OCI-LY1 (cell line): ENCODE data around the gene GMDS.

Source experiments
- EZH2 ChIP-seq: fragments of 200-600 bp; sonication (generic), shearing (Covaris generic); IDR thresholded peaks from 2 replicates; pipeline ENCODE4 v1.8.0; 2017; ENCODE audit warnings: borderline replicate concordance, mixed run types, mild to moderate bottlenecking, antibody characterized with exemption, low read length, moderate library complexity, mixed read lengths
- TF ChIP-seq, protein P1 (sequence below): fragments of 200-600 bp; sonication (generic), shearing (Covaris generic); IDR thresholded peaks from 2 replicates; pipeline ENCODE4 v1.5.1; 2017; ENCODE audit warnings: mild to moderate bottlenecking, antibody characterized with exemption, low read length, moderate library complexity, mixed read lengths

DNA sequence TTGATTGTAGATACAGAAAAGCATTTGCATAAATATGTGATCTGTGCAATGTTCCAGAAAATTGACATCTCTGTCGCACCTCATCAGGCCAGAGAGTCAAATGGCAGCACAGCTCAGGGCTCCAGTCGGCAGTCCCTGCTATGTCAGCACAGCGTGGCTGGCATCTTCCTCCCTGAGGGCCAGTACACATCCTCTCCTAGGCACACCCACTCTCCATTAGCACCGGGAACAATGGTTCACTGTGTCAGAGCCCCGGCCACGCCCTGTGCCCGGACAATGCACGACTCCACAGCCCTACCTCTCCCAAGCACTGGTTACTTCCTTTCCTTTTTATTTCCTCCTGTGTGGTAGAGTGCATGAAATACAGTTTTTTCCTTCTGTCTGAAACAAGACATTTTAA is 520.8 kb downstream of the GMDS start:
- TF ChIP-seq, protein P1, sequence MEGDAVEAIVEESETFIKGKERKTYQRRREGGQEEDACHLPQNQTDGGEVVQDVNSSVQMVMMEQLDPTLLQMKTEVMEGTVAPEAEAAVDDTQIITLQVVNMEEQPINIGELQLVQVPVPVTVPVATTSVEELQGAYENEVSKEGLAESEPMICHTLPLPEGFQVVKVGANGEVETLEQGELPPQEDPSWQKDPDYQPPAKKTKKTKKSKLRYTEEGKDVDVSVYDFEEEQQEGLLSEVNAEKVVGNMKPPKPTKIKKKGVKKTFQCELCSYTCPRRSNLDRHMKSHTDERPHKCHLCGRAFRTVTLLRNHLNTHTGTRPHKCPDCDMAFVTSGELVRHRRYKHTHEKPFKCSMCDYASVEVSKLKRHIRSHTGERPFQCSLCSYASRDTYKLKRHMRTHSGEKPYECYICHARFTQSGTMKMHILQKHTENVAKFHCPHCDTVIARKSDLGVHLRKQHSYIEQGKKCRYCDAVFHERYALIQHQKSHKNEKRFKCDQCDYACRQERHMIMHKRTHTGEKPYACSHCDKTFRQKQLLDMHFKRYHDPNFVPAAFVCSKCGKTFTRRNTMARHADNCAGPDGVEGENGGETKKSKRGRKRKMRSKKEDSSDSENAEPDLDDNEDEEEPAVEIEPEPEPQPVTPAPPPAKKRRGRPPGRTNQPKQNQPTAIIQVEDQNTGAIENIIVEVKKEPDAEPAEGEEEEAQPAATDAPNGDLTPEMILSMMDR = no peak
- TF ChIP-seq EZH2 = no peak
